ENCODE results near the gene SYNGAP1.

Gene SYNGAP1

DNA sequence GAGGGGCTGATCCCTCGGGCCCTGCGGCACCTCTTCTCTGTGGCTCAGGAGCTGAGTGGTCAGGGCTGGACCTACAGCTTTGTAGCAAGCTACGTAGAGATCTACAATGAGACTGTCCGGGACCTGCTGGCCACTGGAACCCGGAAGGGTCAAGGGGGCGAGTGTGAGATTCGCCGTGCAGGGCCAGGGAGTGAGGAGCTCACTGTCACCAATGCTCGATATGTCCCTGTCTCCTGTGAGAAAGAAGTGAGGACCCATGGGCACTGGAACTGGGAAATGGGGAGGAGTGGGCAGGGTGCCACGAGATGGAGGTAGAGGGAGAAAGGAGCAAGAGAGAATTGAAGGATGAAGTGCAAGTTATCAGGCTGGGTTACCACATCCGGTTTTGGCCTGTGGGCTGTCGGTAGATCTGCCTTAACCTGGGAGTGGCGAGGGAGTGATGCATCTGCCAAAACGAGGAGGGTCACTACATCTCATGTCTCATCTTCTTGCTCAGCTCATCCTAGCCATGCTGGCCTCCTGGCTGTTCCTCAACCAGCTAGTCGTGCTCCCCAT lies 14.4 kb upstream of the SYNGAP1 start:
- no peak for DNase-seq

DNA sequence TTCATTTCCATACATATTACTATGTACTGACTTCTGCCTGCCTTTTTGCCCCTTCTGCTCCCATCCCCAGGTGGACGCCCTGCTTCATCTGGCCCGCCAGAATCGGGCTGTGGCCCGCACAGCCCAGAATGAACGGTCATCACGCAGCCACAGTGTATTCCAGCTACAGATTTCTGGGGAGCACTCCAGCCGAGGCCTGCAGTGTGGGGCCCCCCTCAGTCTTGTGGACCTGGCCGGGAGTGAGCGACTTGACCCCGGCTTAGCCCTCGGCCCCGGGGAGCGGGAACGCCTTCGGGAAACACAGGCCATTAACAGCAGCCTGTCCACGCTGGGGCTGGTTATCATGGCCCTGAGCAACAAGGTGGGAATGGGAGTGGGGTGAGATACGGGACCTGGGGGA lies 13.7 kb upstream of the SYNGAP1 start:
- no peak for DNase-seq

DNA sequence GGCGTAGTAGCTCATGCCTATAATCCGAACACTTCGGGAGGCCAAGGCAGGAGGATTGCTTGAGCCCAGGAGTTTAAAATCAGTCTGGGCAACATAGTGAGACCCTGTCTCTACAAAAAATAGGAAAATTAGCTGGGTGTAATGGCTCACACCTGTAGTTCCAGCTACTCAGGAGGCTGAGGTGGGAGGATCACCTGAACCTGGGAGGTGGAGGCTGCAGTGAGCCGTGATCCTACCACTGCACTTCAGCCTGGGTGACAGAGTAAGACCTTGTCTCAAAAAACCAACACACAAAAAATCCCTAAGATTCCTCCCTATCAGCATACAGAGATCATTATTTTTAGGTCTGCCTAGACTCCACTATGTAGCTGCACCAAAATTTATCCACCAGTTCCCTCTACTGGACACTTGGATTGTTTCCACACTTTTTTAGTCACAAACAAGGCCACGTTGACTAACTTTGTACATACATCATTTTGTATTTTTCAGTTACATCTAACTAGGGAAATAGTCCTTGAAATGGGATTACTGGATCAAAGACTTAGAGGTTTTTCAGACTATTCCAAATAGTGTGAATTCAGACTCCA lies 12.6 kb upstream of the SYNGAP1 start:
- DNase-seq: no peak

DNA sequence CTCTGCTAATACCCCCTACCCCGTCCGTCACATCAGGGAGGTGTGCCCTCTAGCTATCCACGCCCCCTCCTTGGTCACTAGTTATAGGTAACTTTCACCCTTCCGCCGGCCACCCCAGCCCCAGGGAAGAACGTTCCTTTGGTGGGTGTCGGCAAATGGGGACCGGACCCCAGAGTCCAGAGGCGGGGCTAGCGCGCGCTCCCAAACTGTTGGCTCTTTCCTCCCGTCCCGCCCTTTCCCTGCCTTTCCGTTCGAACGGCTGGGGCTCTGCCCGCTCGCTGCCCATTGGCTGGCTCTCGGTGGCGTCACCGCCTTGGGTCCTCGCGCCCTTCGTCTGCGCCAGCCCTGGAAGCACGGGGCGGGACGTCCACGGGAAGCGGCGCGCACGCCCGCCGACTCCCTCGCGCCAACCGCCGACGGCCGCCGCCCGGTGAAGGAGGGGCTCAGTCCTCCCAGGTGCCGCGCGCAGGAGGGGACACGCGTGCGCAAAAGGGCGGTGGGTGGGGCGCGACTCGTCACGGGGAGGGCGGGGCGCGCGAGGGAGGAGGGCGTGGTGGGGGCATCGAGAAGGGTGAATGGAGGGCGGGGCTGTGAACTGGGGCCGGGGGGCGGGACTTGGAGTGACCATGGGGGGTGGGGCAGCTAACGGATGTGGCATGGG lies 9.7 kb upstream of the SYNGAP1 start:
- DNase-seq: peak; percentile 98 to 99

DNA sequence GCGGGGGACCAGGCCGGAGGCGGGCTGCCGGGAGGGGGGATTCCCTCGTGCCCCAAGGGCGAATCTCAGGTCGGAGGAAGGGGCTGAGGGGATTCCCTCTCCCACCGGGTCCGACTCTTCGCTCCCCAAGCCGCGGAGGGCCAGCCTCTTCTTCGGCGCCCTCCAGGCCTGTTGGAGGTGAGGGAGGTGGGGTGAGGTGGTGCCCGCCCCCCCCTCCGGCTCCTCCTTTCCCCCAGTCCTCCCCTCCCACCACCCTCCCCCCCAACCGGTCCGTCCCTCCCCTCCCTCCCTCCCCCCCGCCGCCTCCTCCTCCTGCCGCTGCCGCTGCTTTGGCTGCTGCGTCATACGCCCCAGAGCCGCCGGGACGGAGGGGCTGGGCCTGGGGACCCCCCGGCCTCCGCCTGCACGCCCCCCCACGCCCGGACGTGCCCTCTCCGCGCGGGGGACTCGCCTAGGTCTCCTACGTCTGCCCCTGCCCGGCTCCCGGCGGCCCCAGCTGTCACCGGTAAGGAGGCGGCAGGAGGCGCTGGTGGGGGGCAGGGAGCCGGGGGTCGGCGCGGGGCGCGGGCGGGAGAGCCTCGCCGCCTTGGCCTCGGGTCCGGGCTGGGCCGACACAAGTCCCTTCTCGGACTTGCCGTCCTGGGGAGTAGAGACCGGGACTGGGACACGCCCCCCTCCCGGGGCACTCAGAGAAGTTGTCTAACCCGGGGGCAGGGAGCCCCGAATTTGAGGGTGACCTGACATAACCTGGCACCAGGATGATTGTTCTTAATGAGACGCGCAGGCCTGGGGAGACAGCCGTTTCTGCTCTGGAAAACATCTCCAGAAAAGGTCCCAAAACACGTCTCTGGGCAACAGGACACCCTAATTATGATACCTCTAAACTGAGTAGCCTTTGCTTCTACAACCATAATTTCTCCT lies 8.9 kb upstream of the SYNGAP1 start, which contains the start of gene PHF1:
Gene PHF1 (plus strand): TSS at position 304 of the 921 bp plus-strand sequence. CDS start 1,250 bp downstream, outside the sequence.
- no peak for DNase-seq

DNA sequence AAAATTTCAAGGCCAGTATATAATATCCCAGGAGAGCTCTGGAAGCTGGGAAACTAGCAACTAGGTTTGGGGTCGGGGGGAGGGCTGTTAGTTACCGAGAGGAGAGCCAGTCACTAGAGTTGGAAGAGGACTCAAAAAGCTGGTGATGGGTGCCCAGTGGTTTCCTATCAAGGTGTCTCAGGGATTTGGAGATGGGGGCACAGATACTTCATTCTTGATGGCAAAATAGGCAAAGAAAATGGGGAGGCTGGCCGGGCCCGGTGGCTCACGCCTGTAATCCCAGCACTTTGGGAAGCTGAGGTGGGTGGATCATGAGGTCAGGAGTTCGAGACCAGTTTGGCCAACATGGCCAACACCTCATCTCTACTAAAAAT lies 8.2 kb upstream of the SYNGAP1 start:
- no peak for DNase-seq

DNA sequence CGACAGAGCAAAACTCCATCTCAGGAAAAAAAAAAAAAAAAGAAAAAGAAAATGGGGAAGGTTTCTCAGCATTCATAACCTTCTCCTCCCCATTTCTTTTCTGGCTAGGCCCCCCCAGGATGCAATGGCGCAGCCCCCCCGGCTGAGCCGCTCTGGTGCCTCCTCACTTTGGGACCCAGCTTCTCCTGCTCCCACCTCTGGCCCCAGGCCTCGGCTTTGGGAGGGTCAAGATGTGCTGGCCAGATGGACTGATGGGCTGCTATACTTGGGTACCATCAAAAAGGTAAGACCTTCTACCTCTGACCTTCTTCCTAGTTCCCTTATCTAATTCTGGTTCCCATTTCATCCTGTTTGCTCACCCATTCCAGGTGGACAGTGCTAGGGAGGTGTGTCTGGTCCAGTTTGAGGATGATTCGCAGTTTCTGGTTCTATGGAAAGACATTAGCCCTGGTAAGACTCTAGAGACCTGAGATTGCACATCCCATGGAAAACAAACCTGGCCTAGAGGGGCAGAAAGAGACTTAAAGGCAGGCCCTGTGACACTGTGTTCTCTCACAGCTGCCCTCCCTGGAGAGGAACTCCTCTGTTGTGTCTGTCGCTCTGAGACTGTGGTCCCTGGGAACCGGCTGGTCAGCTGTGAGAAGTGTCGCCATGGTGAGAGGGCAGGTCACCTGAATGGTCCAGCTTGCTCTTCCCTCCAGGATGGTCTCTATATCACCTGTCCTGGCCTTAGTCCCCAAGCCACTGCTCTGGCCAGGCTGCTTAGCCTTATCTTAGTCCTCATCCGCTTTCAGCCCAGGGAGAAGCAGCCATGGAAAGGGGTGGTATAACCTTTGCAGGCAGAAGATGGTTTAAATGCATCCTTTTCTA lies 7.5 kb upstream of the SYNGAP1 start:
- DNase-seq: no peak

DNA sequence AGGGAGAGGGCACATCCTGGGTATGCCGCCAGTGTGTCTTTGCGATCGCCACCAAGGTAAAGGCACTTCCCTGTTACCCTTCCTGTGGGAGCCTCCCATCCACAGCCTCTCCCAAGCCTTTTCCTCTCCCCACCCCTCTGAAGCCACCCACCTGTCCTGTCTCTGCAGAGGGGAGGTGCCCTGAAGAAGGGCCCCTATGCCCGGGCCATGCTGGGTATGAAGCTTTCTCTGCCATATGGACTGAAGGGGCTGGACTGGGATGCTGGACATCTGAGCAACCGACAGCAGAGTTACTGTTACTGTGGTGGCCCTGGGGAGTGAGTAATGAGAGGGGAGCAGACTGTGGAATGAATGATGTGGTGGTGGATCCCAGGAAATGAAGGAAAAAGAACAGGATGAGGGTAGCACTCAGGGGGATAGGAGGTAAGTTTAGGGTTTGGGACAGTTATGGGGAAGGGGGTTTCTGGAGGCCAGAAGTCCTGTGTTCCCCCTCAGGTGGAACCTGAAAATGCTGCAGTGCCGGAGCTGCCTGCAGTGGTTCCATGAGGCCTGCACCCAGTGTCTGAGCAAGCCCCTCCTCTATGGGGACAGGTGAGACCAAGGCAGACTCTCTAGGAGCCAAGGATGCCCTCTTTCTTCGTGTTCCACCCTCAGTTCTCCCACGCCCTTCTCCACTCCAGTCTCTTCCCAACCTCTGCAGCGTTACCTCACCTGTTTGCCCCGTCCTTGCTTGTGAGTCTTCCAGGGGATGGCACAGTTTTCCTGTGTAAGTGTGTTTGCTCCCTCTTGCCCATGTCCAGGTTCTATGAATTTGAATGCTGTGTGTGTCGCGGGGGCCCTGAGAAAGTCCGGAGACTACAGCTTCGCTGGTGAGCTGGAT lies 6.4 kb upstream of the SYNGAP1 start:
- no peak for DNase-seq

DNA sequence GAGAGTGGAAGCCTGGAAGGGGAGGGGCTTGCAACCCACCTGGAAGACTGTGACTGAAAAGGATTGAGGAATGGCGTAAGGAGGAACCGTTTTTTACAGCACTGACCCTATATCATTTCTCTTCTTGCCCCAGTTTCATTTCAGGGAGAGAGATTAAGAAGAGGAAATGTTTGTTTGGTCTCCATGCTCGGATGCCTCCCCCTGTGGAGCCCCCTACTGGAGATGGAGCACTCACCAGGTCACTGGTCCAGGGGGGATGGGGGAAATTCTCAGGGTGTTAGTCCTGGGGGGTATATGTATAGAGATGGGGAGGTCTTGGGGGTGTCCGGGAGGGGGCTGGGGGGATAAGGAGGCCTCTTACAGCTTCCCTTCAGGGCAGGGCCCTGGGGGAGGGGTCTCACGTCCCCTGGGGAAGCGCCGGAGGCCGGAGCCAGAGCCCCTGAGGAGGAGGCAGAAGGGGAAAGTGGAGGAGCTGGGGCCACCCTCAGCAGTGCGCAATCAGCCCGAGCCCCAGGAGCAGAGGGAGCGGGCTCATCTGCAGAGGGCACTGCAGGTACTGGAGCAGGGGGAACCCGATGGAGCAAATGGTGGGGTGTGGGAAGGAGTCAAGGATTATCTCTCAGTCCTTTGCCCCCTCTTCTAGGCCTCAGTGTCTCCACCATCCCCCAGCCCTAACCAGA lies 5.1 kb upstream of the SYNGAP1 start:
- no peak for DNase-seq

DNA sequence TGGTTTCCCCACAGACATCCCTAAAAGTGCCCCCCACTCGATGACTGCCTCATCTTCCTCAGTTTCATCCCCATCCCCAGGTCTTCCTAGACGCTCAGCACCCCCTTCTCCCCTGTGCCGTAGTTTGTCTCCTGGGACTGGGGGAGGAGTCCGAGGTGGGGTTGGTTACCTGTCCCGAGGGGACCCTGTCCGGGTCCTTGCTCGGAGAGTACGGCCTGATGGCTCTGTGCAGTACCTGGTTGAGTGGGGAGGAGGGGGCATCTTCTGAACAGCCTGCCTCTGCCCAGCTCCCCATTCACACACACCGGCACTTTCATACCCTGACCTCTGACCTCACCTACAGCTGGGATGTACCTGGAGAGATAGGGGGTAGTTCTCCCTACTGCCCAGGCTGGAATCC lies 4.0 kb upstream of the SYNGAP1 start:
- DNase-seq: no peak

DNA sequence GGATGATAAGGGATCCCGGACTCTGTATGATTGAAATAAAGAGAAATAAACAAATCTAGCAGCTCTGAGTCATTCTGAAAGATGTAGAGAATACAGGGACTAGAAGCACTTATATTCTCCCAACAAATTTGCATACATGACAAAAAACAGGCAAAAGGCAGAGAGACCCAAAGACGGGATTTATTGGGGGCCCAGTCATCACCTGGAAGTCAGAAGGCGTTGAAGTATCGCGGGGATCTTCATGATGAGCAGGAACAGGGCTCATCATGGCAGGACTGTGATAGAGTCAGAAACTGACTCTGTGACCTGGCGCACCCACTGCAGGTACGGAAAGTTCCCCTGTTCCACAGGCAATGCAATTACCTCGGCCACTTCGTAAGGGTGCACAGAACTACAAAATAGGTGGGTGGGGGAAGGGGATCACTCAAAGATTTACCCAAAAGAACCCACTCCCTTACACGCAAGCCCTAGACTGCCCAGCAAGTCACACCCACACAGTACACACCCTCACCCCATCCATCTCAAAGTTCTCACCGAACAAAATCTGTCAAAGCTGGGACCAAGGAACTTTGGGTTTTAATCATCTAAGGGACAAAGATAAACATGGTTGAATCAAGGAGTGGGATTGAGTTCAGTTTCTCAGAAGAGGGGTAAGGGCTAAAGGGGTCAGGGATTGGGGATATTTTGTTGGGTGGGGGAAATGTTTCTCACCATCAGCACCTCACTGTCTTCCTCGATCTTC lies 3.3 kb upstream of the SYNGAP1 start:
- DNase-seq: peak; percentile 55 to 63

DNA sequence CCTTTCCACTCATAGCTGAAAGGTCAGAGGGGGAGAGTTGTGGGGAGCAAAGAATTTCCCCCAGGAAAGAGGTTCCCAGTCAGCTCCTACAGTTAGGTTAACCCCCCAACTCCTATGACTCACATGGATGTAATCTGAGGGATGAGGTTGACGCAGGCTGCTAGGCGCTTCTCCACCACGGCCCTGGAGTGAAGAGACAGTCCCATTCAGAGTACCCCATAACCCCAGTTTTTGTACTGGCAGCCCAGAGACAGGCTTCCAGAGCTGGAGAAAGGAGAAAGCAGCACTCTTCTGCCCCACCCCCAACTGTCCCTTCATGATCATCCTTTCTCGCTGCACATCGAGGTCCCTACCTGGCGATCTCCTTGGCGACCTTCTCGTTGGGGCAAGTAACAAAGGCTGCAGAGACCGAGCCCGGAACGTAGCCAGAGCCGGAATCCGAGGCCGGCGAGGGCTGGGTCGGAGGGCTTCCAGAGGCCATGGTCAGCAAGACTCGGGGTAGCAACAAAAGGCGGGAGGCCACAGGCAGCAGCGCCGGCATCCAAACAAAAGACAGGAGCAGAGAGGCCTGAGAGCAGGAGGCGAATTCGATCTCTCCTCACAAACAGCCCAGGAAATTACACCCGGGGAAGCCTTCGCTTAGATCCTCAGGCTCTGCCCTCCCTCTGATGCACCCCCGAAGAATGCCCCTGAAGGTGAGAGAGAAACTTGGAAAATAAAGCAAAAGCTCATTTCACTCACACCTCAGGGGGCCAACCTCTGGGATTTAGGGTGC lies 2.5 kb upstream of the SYNGAP1 start:
- DNase-seq: peak; percentile 47

DNA sequence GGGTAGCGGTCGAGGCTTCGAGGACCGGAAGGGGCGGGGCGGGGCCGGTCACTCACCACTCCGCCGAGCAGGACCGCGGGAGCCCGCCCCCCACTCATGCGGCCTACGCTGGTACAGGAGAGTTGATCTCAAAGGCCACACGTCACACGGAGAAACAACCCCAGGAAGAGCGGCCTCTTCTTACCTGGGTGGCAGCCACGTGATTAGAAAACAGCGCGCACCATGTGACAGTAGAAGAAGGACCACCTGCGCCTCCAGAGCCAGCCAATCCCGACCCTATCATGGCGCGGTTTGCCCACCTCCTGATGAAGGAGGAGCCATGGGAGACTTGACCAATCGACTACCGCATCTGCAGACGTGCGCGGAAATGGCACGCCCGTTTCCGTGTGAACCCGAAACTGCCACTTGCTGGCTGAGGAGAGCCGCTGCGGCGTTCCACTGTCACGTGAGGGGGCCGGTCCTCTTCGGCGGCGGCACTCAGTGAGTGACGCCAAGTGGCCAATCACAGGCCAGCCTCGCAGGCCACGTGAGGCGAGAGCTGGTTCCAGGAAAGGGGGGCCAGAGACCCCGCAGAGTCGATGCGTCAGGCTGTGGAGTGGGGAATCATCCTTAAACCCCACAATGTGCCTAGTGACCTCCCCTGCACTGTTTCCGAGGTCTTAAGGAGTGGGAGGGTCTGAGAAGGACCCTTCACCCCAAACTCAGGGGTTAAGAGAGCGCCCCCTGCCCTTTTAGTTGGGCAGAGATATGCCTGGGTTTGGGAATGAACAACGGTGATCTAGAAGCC lies 1.8 kb upstream of the SYNGAP1 start, which contains the start of gene CUTA:
Gene CUTA (minus strand): TSS at position 205 of the 787 bp plus-strand sequence. CDS start 107 bp downstream, at position 98.
- DNase-seq: peak; percentile 96 to 98

DNA sequence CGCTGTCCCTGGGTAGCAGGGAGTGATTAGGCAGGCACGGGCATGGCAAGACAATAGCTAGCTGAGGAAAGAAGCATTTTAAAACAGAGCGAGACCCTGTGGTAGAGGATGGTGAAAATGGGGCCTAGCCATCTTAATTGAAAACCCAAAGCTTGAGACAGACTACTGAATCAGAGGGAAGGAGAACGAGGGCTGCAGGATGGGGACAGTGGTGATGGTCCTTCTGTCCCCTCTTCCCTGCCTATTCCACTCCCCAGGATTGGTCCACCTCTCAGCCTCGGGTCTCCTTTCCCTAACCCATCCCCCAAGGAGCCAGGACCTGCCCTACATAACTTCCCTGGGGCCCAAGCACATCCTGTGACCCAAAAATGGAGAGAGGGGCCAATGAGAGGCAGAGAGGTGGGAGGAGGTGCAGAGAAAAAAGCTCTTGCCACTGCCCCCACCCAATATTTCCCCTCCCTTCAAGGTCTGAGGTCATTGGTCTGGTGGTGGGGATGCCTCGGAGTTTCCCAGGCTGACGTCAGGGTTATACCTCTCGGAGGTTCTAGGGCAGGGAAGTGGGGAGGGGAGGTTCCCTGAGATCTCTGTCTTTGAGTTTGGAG lies 1.1 kb upstream of the SYNGAP1 start:
- DNase-seq: peak; percentile 62 to 67

DNA sequence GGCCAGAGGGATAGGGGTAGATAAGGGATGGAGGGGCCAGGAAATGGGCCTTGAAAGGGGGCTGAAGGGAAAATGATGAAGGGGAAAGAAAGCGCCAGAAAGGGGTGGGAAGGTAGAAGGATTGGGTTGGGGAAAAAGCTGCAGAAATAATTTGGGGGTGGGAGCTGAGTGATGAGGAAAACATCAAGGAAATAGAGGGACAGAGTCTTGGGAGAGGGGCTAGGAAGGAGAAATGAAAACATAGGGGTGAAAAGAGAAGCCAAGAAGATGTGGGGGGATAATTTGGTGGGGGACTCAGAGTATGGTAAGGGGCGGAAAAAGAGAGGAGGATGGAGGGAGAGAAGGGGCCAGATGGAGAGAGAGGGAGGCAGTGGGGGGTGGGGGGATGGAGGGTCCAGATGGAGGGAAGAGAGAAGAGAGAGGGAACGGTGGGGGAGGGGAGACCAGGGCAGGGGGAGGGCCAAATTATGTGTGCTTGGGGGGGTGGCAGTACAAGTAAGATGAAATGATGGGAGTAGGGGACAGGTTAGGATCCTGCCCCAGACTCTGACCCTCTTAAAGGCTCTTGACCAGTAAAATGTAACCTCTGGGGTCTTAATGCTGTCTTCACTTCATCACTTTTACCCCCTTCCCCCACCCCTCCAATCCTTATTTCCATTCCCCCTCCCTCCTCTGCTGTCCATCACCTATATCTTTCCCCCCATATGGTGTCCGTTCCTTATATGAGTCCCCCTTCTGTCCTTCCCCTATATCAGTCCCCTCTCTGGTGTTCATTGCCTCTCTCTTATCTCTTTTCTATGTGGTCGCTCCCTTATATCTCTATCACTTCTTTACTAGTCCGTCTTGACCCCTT lies 852 bp downstream of the SYNGAP1 start:
- DNase-seq: no peak

DNA sequence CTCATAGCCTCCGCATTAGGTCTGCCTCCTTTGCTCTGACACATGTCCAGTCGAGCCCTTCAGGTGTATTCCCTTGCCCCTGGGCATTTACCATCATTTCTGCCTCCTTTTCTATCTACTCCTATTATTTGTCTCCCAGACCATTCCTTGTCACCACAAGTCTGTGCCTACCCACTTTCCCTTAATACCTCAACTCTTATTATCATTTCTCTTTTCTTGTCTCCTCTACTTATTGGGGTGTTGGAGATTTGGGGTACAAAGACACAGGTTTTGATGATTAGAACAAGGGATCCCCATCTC lies 1.4 kb downstream of the SYNGAP1 start:
- no peak for DNase-seq

DNA sequence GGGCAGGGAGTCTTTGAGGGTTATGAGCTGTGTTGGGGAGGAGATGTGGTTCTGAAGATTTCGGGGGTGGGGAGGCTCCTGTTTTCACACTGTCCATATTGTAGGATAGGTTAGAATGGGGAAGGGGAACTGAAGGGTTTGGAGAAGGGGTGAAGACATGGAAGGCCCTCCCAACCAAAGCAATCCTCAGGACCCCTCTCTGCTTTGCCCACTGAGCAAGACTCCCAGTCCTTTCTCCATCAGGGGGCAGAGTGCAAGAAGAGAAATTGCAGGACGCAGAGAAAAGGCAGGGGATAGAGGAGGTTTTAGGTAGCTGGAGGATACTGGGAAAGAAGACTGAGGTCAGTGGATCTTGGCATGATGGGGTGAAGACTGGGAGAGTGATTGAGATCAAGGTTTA lies 3.9 kb downstream of the SYNGAP1 start:
- DNase-seq: no peak

All from activated T-cell treated with anti-CD3 and anti-CD28 coated beads, Interleukin-2, amount 50 U/mL, for 48 hours (primary cell).